Measurements from ENCODE around the gene IQGAP3.

DNA sequence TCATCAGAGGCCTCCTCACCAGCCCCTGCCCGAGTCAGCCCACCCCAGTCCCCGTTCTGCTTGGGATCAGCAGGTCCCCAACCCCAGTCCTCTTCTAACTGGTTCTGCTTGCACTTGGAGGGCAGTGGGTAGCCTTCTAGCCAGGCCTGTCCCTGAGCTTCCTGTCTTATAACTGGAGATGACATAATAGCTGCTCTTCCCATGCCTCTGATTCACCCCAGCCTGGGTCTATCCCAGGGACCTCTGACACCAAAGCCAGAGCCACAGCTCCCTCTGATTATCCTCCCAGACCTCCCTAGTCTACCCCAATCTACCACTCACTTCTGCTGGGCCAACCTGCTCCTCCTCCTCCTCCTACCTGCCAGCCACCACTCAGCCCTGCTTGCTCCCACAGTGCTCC, 31.4 kb downstream of the IQGAP3 start:
- TF ChIP-seq, protein P1, sequence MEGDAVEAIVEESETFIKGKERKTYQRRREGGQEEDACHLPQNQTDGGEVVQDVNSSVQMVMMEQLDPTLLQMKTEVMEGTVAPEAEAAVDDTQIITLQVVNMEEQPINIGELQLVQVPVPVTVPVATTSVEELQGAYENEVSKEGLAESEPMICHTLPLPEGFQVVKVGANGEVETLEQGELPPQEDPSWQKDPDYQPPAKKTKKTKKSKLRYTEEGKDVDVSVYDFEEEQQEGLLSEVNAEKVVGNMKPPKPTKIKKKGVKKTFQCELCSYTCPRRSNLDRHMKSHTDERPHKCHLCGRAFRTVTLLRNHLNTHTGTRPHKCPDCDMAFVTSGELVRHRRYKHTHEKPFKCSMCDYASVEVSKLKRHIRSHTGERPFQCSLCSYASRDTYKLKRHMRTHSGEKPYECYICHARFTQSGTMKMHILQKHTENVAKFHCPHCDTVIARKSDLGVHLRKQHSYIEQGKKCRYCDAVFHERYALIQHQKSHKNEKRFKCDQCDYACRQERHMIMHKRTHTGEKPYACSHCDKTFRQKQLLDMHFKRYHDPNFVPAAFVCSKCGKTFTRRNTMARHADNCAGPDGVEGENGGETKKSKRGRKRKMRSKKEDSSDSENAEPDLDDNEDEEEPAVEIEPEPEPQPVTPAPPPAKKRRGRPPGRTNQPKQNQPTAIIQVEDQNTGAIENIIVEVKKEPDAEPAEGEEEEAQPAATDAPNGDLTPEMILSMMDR (IDR thresholded peaks at IDR 0.05; ENCODE audit: poor library complexity) = no peak
- TF ChIP-seq EZH2phosphoT487 (IDR thresholded peaks at IDR 0.05; ENCODE audit: low read depth, severe bottlenecking, unreplicated experiment) (no peak), EZH2 (IDR thresholded peaks at IDR 0.05; ENCODE audit: borderline replicate concordance) (no peak)
